NCI-H524 treated with DMSO at 0.1 percent for 48 hours (cell line): Measurements from ENCODE around the gene ZMYND15.

Experiments used
- DNase-seq: peaks from one replicate; lab custom pipeline; 2025; lab: John Stamatoyannopoulos, UW

The ZMYND15 gene

GRCh38 chr17:4786516-4786915 is 46.9 kb downstream of the ZMYND15 start:
- no peak for DNase-seq

GRCh38 chr17:4788159-4788806 is 48.6 kb downstream of the ZMYND15 start:
- no peak for DNase-seq

- no peak for DNase-seq
Measured at GRCh38 chr17:4788807-4789700, 49.4 kb downstream of the ZMYND15 start, which contains the start of gene GLTPD2. Gene GLTPD2 (plus strand): TSS chr17:4788964. CDS start chr17:4789012, 48 bp downstream.

GRCh38 chr17:4789701-4789950 is 50.0 kb downstream of the ZMYND15 start:
- no peak for DNase-seq

GRCh38 chr17:4789951-4790704 is 50.5 kb downstream of the ZMYND15 start:
- DNase-seq, result peak; percentile 12

GRCh38 chr17:4790705-4791088 is 51.1 kb downstream of the ZMYND15 start:
- DNase-seq, result no peak

- no peak for DNase-seq
Measured at GRCh38 chr17:4795168-4795567, 55.5 kb downstream of the ZMYND15 start.
